Ovary (tissue), 9 donors: ENCODE data around the gene CTIF. TPM values are rescaled to one million over a fixed set of nuclear protein-coding genes. Genes with fewer than 3 reads are reported as not detected.

Source experiments
- DNase-seq, 5 donors: peaks; one replicate each; pipeline ENCODE4 v3.0.0-alpha.2; 2019 to 2020
- H3K27ac ChIP-seq, 2 donors: fragments of 200-600 bp; one replicate each; pipeline versions ENCODE4 v1.5.1 to v1.8.0; 2019 to 2022
- H3K27me3 ChIP-seq: fragments of 200-600 bp; one replicate; pipeline ENCODE4 v1.8.0; 2022
- H3K36me3 ChIP-seq: fragments of 200-600 bp; sonication (generic); one replicate; pipeline ENCODE4 v1.5.1; 2019
- H3K4me1 ChIP-seq: one replicate; pipeline ENCODE4 v1.8.1; 2013; ENCODE audit warnings: mild to moderate bottlenecking, moderate library complexity; ENCODE audit not compliant: insufficient read depth
- H3K4me3 ChIP-seq: fragments of 200-600 bp; sonication (generic); one replicate; pipeline ENCODE4 v1.5.1; 2017
- H3K9me3 ChIP-seq, 2 donors: fragments of 200-600 bp in 1 of 2; sonication (generic) in 1 of 2; one replicate each; pipeline versions ENCODE4 v1.5.1 to v1.8.1; 2013 to 2019; ENCODE audit warnings: mild to moderate bottlenecking in 1 of 2, moderate library complexity in 1 of 2
- CTCF ChIP-seq, 3 donors: fragments of 450-650 bp in 2 of 3; fragments of 200-600 bp in 1 of 3; IDR thresholded peaks; one replicate each; pipeline versions ENCODE4 v1.5.1 to v1.8.0; 2016 to 2022; ENCODE audit warnings: antibody characterized with exemption in 3 of 3, mild to moderate bottlenecking in 1 of 3
- EP300 ChIP-seq: sonication (generic); formaldehyde crosslinking; IDR thresholded peaks from one replicate; pipeline ENCODE4 v1.6.1; 2017; ENCODE audit warnings: antibody characterized with exemption
- POLR2A ChIP-seq: fragments of 450-650 bp; IDR thresholded peaks from one replicate; pipeline ENCODE4 v1.6.1; 2017; ENCODE audit warnings: antibody characterized with exemption, mild to moderate bottlenecking, moderate library complexity
- WGBS, 3 donors: extraction: QIAGEN DNeasy Blood & Tissue Kit in 1 of 3; methylation state at CpG; one replicate each; pipeline versions ENCODE4 v1.1.5 to v1.1.7; 2013 to 2017; 5-methylcytosine and 5-hydroxymethylcytosine counted together
- intact Hi-C, 4 donors: fragments of 100-400 bp; cut with DNase I; formaldehyde crosslinking; loops; one replicate each; pipeline versions ENCODE4 v1.11.0 to v1.15.1; 2022 to 2023
- polyA plus RNA-seq, 2 donors: library from polyadenylated mRNA; stranded (reverse); fragments of 200-250 nt in 1 of 2; fragments of 350-450 nt in 1 of 2; fragmentation: Illumina TruSeq in 1 of 2; extraction: RNeasy Lipid Tissue Mini Kit (QIAGEN cat#74804) in 1 of 2; gene quantifications; one replicate each; pipeline ENCODE4 v1.2.3, GENCODE V29; 2013 to 2014
- total RNA-seq, 7 donors: library from RNA; depleted of rRNA in 2 of 7; stranded (reverse); fragments of >200 nt in 2 of 7; fragmentation: NEBNext Ultra II Directional in 3 of 7; extraction: Animal tissue kit (Norgen Biotek cat#: 25700) in 3 of 7; gene quantifications; one replicate each; pipeline versions ENCODE4 v1.1.0 to v1.2.4, GENCODE V29; 2016 to 2023
- donor health status: DM: no; HTN: no; CAD: no; lungs with moderate emphysema.
- donor health status: DM: no; HTN: no; CAD: no.
- donor health status: Bipolar disorder and iron deficiency.
- donor health status: DM: yes; HTN: yes; CAD: no.
- donor health status: DM: no; HTN: no; CAD: no.
- donor health status: DM: yes; HTN: yes; CAD: no.

CTIF gene
- total and polyA plus RNA-seq, 9 donors: 18.5 to 94.1 (median 75.2) TPM

GRCh38 chr18:48658721-48659120 is 119.9 kb downstream of the CTIF start:
- intact Hi-C loops: no loop called here
- whole genome bisulfite sequencing, 3 donors: 76 to 79% (median 76%) methylated on average over 5 of the region's 5 CpGs
- Histone ChIP-seq H3K27me3 (no peaks in the 10 kb centered on the region), H3K9me3 (no peaks in the 10 kb centered on the region), H3K4me1 (peaks cover 11% of the 10 kb centered on the region), H3K36me3 (no peaks in the 10 kb centered on the region), H3K4me3 (no peak overlapping the region), H3K27ac (no peak overlapping the region)
- DNase-seq: no peak
- TF ChIP-seq EP300 (no peak), CTCF (IDR thresholded peaks at IDR 0.05) (no peak), POLR2A (no peak)

GRCh38 chr18:48659188-48660009 is 120.6 kb downstream of the CTIF start:
- peak in 1 of 5 donors; percentile 6 for DNase-seq
- H3K27ac ChIP-seq: no peak overlapping the region
- no peak for TF ChIP-seq POLR2A
- no peak for TF ChIP-seq EP300
- TF ChIP-seq CTCF (IDR thresholded peaks at IDR 0.05): no peak
- H3K4me3 ChIP-seq: no peak overlapping the region
- no peaks in the 10 kb centered on the region for H3K9me3 ChIP-seq
- no peaks in the 10 kb centered on the region for H3K36me3 ChIP-seq
- WGBS, 3 donors: 94 to 96% (median 94%) methylated on average over 19 of the region's 19 CpGs
- no peaks in the 10 kb centered on the region for H3K27me3 ChIP-seq
- intact Hi-C loops: loop anchor here (5.0 kb wide), 3 partner anchors 117 to 187 kb away; no protein-coding TSS in a partner anchor
- H3K4me1 ChIP-seq: peaks cover 11% of the 10 kb centered on the region

- peaks cover 11% of the 10 kb centered on the region for H3K4me1 ChIP-seq
- no peaks in the 10 kb centered on the region for H3K9me3 ChIP-seq
- no peak overlapping the region for H3K27ac ChIP-seq
- DNase-seq: peak in 2 of 5 donors; percentile 14 to 33
- no peak for TF ChIP-seq CTCF (IDR thresholded peaks at IDR 0.05)
- no peak for TF ChIP-seq POLR2A
- TF ChIP-seq EP300: no peak
- intact Hi-C loops: loop anchor here (5.0 kb wide), 3 partner anchors 118 to 188 kb away; no protein-coding TSS in a partner anchor
- H3K36me3 ChIP-seq: no peaks in the 10 kb centered on the region
- no peak overlapping the region for H3K4me3 ChIP-seq
- H3K27me3 ChIP-seq: no peaks in the 10 kb centered on the region
- 67 to 76% (median 67%) methylated on average over 7 of the region's 7 CpGs for WGBS, 3 donors
These were observed 121.8 kb downstream of the CTIF start for GRCh38 chr18:48660346-48661228.

GRCh38 chr18:48661421-48661820 is 122.6 kb downstream of the CTIF start:
- peaks cover 11% of the 10 kb centered on the region for H3K4me1 ChIP-seq
- DNase-seq: no peak

More at GRCh38 chr18:48661421-48661820, 122.6 kb downstream of the CTIF start:
- TF ChIP-seq EP300 (no peak), POLR2A (no peak), CTCF (IDR thresholded peaks at IDR 0.05) (no peak)
- intact Hi-C loops: loop anchor here (5.0 kb wide), 3 partner anchors 119 to 189 kb away; no protein-coding TSS in a partner anchor
- Histone ChIP-seq H3K27me3 (no peaks in the 10 kb centered on the region), H3K9me3 (no peaks in the 10 kb centered on the region), H3K36me3 (no peaks in the 10 kb centered on the region), H3K4me3 (no peak overlapping the region), H3K27ac (no peak overlapping the region)
- 48 to 52% (median 48%) methylated on average over 7 of the region's 7 CpGs for WGBS, 3 donors
